GM12801 (cell line): ENCODE results near the gene ZNF816.

Experiments used
- CTCF ChIP-seq: IDR thresholded peaks from one replicate; pipeline ENCODE4 v1.5.1; 2011; ENCODE audit warnings: control low read depth; ENCODE audit not compliant: insufficient read length; ENCODE audit errors: extremely low read depth

Gene ZNF816

DNA sequence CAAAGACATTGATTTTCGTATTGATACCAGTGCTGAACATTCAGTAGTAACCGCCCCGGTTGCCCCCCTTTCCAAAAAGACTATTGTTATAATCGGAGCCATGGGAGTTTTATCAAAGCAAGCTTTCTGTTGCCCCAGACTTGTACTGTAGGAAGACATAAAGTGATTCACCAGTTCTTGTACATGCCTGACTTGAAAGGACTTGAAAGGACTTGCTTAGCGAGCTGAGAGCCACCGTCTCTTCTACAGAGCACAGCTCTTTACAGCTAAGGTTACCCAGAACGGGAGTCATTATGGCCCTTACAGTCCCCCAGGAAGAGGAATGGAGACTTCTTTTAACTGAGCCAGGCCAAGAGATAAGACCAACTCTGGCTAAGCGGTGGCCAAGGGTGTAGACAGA, 5.1 kb downstream of the ZNF816 start:
- TF ChIP-seq CTCF, result no peak

DNA sequence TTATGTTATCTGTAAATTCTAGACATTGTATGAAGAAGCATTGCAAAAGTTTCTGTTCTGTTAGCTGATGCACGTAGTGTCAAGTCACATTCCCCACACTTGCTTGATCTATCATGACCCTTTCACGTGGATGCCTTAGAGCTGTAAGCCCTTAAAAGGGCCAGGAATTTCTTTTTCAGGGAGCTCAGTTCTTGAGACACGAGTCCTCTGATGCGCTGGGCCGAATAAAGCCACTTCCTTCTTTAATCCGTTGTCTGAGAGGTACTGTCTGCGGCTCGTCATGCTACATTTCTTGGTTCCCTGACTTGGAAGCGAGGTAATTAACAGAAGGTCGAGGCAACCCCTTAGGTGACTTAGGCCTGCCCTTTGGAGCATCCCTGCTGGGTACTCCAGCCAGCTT, 5.8 kb downstream of the ZNF816 start:
- TF ChIP-seq CTCF, result no peak

DNA sequence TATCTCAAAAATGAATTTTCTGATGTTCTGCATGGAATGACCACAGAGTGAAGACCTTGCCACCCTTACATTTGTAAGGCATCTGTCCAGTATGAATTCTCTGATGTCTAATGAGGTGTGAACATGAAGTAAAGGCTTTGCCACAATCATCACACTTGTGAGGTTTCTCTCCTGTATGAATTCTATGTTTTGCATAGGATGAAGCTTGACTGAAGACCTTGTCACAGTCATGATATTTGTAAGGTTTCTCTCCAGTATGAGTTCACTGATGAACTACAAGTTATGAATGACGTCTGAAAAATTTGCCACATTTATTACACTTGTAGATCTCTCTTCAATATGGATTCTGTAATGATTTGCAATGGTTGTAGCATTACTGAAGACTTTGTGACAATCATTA, 13.3 kb downstream of the ZNF816 start:
- TF ChIP-seq CTCF, result no peak

GRCh38 chr19:52948025-52948770, 14.5 kb downstream of the ZNF816 start:
- TF ChIP-seq CTCF, result no peak

GRCh38 chr19:52946322-52947310, 16.1 kb downstream of the ZNF816 start:
- TF ChIP-seq CTCF, result no peak

- TF ChIP-seq CTCF, result no peak
These were observed 16.9 kb downstream of the ZNF816 start for GRCh38 chr19:52945652-52946321.
